Stimulated activated CD4-positive, alpha-beta T cell treated with anti-CD3 and anti-CD28 coated beads, Interleukin-2, amount 100 ng/mL, for 24 hours (primary cell): ENCODE measurements around the gene DROSHA.

ENCODE experiments used
- DNase-seq, 2 donors: peaks; one replicate each; pipeline ENCODE4 v3.0.0-alpha.2; 2020

The DROSHA gene

DNA sequence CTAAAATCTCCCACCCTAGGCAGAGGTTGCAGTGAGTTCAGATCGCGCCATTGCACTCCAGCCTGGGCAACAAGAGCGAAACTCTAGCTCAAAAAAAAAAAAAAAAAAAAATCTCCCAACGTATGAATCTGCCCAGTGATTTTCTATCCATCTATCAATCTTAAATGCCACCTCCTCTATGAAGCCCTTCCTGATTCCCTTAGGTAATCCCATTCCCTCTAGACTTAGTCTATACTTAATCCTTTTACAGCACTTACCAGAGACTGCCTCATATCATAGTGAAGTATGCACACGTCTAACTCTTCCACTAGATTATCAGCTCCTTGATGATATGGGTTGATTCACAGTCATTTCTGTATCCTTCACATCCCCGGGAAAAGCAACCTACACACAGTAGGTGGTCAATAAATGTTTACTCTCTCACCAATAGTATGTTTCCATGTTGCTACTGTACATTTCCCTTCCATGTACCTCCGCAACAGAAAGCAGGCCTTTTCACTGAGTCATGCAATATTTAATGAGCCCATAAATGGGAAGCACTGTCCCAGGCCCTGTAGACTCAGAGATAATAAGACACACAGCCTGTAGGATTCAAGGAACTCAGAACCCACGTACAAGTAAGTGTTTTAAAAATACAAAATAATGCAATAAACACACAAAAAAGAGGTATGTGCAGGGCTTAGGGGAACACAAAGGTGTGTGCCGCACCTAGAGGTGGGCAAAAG, 1.2 kb downstream of the DROSHA start:
- no peak for DNase-seq

- no peak for DNase-seq
These were observed 8.9 kb downstream of the DROSHA start for GRCh38 chr5:31523041-31523440.

DNA sequence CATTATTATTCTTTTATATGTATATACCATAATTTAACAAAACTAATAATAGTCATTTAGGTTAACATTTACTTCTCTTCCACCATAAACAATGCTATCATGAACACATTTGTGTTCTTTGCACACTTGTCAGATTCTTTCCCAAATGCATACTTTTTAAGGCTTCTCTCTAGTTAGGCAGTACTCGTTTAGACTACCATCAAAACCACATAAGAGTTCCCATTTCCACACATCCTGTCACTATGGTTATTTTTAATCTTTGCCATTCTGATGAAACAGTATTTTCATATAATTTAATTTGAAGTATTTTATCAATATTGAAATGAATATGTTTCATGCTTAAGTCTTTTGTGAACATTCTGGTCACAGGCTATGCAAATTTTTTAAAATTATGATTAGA, 15.1 kb downstream of the DROSHA start:
- DNase-seq = no peak

DNA sequence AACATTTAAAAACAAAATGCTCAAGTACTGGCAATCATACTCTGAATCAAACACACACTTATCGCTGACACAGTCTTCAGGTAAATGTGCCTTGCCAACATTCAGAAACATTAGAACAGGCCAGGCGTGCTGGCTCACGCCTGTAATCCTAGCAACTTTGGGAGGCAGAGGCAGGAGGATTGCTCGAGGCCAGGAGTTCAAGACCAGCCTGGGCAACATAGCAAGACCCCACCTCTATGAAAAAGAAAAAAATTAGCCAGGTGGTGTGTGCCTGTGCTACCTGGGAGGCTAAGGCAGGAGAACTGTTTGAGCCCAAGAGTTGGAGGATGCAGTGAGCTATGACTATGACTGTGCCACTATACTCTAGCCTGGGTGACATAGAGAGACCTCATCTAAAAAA, 20.6 kb downstream of the DROSHA start:
- DNase-seq = no peak

DNA sequence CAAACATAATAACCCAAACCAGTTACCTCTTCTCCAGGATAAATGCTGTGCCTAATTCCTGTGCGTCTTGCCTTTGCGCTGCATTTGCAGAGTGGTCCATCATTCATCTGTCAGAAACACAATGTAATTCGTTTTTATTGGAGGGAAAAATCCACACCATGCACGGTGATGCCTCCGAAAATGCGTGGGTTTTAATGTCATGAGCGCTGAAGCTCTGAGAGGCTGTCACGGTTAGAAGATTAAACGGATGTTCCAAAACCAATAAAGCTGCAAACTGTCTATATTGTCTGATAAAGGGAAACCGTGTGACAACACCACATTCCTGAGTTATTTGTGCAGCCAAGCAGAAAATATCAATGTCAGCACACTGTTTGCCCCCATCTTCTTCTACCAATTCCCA, 27.4 kb downstream of the DROSHA start:
- no peak for DNase-seq

- no peak for DNase-seq
These were observed 29.4 kb downstream of the DROSHA start for GRCh38 chr5:31502506-31502905.

GRCh38 chr5:31500256-31500655, 31.6 kb downstream of the DROSHA start:
- no peak for DNase-seq

- DNase-seq = no peak
These were observed 35.0 kb downstream of the DROSHA start for GRCh38 chr5:31496891-31497290.

DNA sequence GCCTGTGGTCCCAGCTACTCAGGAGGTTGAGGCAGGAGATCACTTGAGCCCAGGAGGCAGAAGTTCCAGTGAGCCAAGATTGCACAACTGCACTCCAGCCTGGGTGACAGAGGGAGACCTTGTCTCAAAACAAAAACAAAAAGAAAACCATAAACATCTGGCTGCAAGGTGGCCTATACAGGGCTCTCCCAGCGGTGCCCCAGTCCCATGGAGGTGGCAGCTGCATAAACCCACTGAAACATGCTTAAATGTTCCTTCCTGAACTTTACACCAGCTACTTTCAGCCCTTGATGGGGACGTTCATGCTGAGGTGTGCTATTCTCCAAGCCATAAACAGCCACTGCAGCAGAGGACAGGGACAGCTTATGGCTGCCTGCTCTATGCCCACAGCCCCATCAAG, 35.6 kb downstream of the DROSHA start:
- no peak for DNase-seq

DNA sequence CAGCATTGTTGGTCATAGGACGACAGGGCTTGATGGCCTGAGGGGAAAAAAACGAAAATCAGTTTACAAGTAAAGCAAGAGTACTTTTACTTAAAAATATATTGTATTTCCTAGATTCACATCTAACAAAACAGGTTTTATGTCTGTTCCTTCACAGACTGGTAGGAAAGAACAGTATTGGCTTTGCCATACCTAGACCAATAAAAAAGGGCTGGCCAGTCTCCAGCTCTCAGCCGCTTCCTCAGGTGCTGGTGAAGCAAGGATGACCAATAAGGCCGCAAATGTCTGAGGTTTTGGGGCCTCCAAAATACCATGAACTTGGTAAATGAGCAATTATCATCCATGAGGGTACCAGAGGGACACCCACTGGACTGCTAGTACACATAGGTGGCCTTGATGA, 36.6 kb downstream of the DROSHA start:
- no peak for DNase-seq

DNA sequence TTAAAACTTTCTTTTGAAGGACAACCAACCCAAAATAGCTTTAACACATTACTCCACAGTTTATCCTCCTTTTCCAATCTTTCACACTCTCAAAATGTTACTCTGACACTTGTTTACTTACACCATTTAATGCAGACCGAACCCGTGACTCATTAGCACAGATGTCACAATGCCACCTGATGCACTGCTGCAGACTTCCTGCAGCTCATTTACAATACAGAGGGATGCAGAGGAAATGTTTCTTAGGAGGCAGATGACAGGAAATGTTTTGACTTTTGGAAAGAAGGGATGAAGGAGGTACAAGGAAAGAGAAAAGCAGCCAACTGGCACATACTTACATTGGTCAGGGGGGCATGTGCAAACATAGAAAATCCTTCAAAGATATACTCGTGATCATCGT, 39.0 kb downstream of the DROSHA start:
- no peak for DNase-seq

- no peak for DNase-seq
These were observed 44.4 kb downstream of the DROSHA start for GRCh38 chr5:31487506-31487905.

- DNase-seq = no peak
These were observed 45.5 kb downstream of the DROSHA start for GRCh38 chr5:31486441-31486840.

GRCh38 chr5:31485376-31486207, 46.3 kb downstream of the DROSHA start:
- DNase-seq = no peak

DNA sequence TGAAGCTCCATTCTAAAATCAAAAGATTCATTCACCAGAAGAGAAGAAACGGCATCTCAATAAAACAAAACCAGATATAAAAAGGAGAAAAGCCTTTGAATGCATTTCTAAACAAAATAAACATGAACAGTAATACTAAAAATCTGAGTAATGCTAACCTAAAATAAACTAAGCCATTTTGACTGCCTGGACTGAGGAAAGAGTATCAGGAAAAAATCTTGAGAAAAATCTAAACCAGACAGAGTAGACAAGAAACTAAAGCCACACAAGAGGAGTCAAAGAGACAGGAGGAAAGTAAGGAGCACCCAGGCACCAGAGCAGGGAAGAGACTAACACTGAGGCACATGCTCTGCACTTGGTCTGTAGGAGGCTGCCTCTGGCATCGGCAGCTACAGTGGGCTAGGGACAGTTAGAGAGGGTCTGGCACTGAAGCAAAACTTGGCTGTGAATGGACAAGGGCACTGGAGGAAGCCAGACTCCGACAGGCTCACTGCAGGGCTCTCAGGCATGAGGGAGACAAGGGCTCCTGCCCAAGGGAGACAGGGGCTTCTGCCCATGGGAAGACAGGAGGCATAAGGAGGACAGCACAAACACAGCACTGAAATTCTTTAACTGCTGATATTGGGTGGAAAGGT, 50.2 kb downstream of the DROSHA start:
- no peak for DNase-seq

GRCh38 chr5:31479706-31480105, 52.2 kb downstream of the DROSHA start:
- no peak for DNase-seq

DNA sequence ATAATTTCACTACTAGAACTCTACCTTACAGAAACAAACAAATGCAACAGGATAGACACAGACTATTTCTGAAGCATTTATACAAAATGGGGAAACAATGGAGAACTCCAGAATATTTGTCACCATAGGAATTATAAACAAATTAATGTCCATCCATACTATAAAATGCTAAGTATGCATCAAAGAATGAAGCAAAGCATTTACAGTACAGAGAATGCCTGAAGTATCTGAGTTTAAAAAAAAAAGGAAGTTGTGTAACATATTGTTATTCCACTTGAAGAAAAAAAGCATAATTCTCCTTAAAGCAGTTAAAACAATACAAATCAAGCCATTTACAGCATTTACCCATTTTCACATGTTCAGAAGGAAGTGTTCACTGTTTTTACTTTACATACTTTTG, 53.0 kb downstream of the DROSHA start:
- DNase-seq = no peak

GRCh38 chr5:31477971-31478370, 53.9 kb downstream of the DROSHA start:
- DNase-seq = no peak

- no peak for DNase-seq
These were observed 54.4 kb downstream of the DROSHA start for GRCh38 chr5:31477516-31477915.

GRCh38 chr5:31476738-31477141, 55.2 kb downstream of the DROSHA start:
- DNase-seq = no peak

- no peak for DNase-seq
These were observed 60.0 kb downstream of the DROSHA start for GRCh38 chr5:31471916-31472315.

- no peak for DNase-seq
These were observed 60.9 kb downstream of the DROSHA start for GRCh38 chr5:31471040-31471439.

GRCh38 chr5:31470608-31471007, 61.3 kb downstream of the DROSHA start:
- no peak for DNase-seq

DNA sequence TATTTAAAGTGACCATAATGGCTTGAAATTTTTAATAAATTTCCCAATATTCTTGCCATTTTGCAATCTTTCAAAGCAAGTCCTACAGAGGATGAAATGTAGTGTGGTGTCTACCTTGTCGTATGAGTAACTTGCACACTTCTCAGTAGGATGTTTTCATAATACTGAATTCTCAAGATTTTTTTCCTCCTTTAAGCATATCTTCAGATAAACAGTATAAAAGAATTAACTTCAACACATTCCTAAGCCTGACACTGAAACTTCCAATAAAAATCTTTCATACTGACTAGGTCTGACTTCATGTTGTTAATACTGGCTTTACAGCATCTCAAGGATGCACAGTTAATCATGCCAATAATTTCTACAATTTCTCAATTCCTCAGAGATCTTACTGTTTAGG, 62.0 kb downstream of the DROSHA start:
- DNase-seq = no peak
